HCT116 (cell line): ENCODE data around the gene AUTS2. TPM values are rescaled to one million over a fixed set of nuclear protein-coding genes. Genes with fewer than 3 reads are reported as not detected.

Experiments used
- ATAC-seq: fragments of 200-7000 bp; cut with Tn5 transposase; 2 replicates; pipeline ENCODE4 v1.9.1; 2020; ENCODE audit warnings: mild to moderate bottlenecking, moderate library complexity
- BruUV-seq: library from RNA; stranded (reverse); fragments of 400-500 nt; replicated peaks from 2 replicates; lab custom pipeline; 2021; lab: Mats Ljungman, UMichigan
- CTCF ChIA-PET: fragments of 300-600 bp; sonication (Branson Sonifier 250); formaldehyde crosslinking; loops from one replicate; lab custom pipeline; 2021; ENCODE audit warnings: antibody characterized with exemption; lab: Charles Lee
- POLR2A ChIA-PET: fragments of 300-600, 350-600 bp; sonication (Branson Sonifier 250); formaldehyde crosslinking; loops from one replicate; lab custom pipeline; 2021; ENCODE audit warnings: antibody characterized with exemption; lab: Charles Lee
- RAD21 ChIA-PET, 2 experiments: fragments of 300-600 bp; sonication (Branson Sonifier 250); formaldehyde crosslinking; loops; one replicate each; lab custom pipeline; 2023; ENCODE audit warnings: low total read pairs in 2 of 2; ENCODE audit not compliant: uncharacterized antibody in 2 of 2, unreplicated experiment in 2 of 2, low non-redundant PET in 1 of 2; lab: Charles Lee
- DNase-seq: peaks from one replicate; pipeline ENCODE4 v3.0.0-alpha.2; 2010; ENCODE audit warnings: low read depth, low spot score
- H2AFZ ChIP-seq: fragments of 200-600 bp; shearing (Covaris generic), sonication (generic); 2 replicates; pipeline ENCODE4 v1.6.1; 2017; ENCODE audit warnings: low read depth, mixed run types, mixed read lengths, antibody characterized with exemption, low read length; ENCODE audit not compliant: poor library complexity, severe bottlenecking
- H3K27ac ChIP-seq: 2 replicates; pipeline ENCODE4 v1.5.1; 2012; ENCODE audit warnings: low read depth, low read length
- H3K27me3 ChIP-seq: fragments of 200-600 bp; sonication (generic); 2 replicates; pipeline ENCODE4 v1.6.1; 2016; ENCODE audit warnings: mixed run types, low read length, mixed read lengths; ENCODE audit not compliant: insufficient read depth
- H3K36me3 ChIP-seq, 2 experiments: fragments of 200-500 bp in 1 of 2; fragments of 200-600 bp in 1 of 2; sonication (Bioruptor generic) in 1 of 2; sonication (generic) in 1 of 2; 2 replicates each; pipeline versions ENCODE4 v1.5.1 to v1.6.1; 2014 to 2016; ENCODE audit warnings: low read length in 2 of 2, inconsistent platforms in 1 of 2, mixed read lengths in 1 of 2, mixed run types in 1 of 2; ENCODE audit not compliant: insufficient read depth in 2 of 2, control insufficient read depth in 1 of 2
- H3K4me1 ChIP-seq, 2 experiments: fragments of 200-600 bp in 1 of 2; sonication (generic) in 1 of 2; 2 replicates each; pipeline versions ENCODE4 v1.5.1 to v1.6.1; 2012 to 2017; ENCODE audit warnings: low read length in 2 of 2, inconsistent platforms in 1 of 2, mild to moderate bottlenecking in 1 of 2, mixed read lengths in 1 of 2, mixed run types in 1 of 2, moderate library complexity in 1 of 2; ENCODE audit not compliant: insufficient read depth in 2 of 2, control insufficient read depth in 1 of 2
- H3K4me2 ChIP-seq: fragments of 200-600 bp; sonication (generic); 2 replicates; pipeline ENCODE4 v1.6.1; 2017; ENCODE audit warnings: mixed run types, low read length, mixed read lengths
- H3K4me3 ChIP-seq, 2 experiments: fragments of 200-600 bp in 1 of 2; sonication (generic) in 1 of 2; replicated peaks in 1 of 2; 2 replicates each; pipeline ENCODE4 v1.5.1; 2011 to 2016; ENCODE audit warnings: low read length in 2 of 2, control low read depth in 1 of 2, low read depth in 1 of 2, mild to moderate bottlenecking in 1 of 2, mixed read lengths in 1 of 2, mixed run types in 1 of 2
- H3K79me2 ChIP-seq: fragments of 200-600 bp; sonication (generic); 2 replicates; pipeline ENCODE4 v1.6.1; 2017; ENCODE audit warnings: mild to moderate bottlenecking, mixed run types, low read length, moderate library complexity, mixed read lengths; ENCODE audit not compliant: insufficient read depth
- H3K9ac ChIP-seq: fragments of 200-600 bp; sonication (generic); 2 replicates; pipeline ENCODE4 v1.6.1; 2016; ENCODE audit warnings: low read length, mixed read lengths
- H3K9me2 ChIP-seq: fragments of 200-600 bp; sonication (generic), shearing (Covaris generic); 2 replicates; pipeline ENCODE4 v1.6.1; 2017; ENCODE audit warnings: mixed run types, mild to moderate bottlenecking, moderate library complexity; ENCODE audit not compliant: insufficient read depth
- H3K9me3 ChIP-seq, 2 experiments: fragments of 200-500 bp in 1 of 2; fragments of 200-600 bp in 1 of 2; sonication (Bioruptor generic) in 1 of 2; sonication (generic) in 1 of 2; 2 replicates each; pipeline ENCODE4 v1.6.1; 2014 to 2017; ENCODE audit warnings: low read length in 2 of 2, mixed read lengths in 2 of 2, inconsistent platforms in 1 of 2, low read depth in 1 of 2, mild to moderate bottlenecking in 1 of 2, mixed run types in 1 of 2, moderate library complexity in 1 of 2; ENCODE audit not compliant: control insufficient read depth in 1 of 2, insufficient read depth in 1 of 2
- H4K20me1 ChIP-seq: fragments of 200-600 bp; sonication (generic), shearing (Covaris generic); 2 replicates; pipeline ENCODE4 v1.6.1; 2017; ENCODE audit warnings: mixed run types, mild to moderate bottlenecking, moderate library complexity; ENCODE audit not compliant: insufficient read depth
- EZH2 ChIP-seq: fragments of 200-600 bp; sonication (generic); IDR thresholded peaks from 2 replicates; pipeline ENCODE4 v1.6.1; 2017; ENCODE audit warnings: antibody characterized with exemption, mixed run types
- REST ChIP-seq: IDR thresholded peaks from 2 replicates; pipeline ENCODE4 v1.6.1; 2012; ENCODE audit warnings: low read depth
- SIN3A ChIP-seq: IDR thresholded peaks from 2 replicates; pipeline ENCODE4 v1.6.1; 2012; ENCODE audit warnings: low read depth
- ZBTB33 ChIP-seq: IDR thresholded peaks from 2 replicates; pipeline ENCODE4 v1.6.1; 2011; ENCODE audit warnings: mild to moderate bottlenecking, low read length, moderate library complexity; ENCODE audit not compliant: insufficient replicate concordance; ENCODE audit errors: extremely low read depth
- intact Hi-C: fragments of 100-400 bp; cut with micrococcal nuclease; formaldehyde crosslinking; loops from 2 replicates; pipeline ENCODE4 v1.10.0; 2022
- total RNA-seq: library from RNA; stranded (reverse); gene quantifications from one replicate; pipeline ENCODE4 v1.2.1, GENCODE V29; 2021; ENCODE audit not compliant: unreplicated experiment
- TF ChIP-seq, protein P1 (sequence below), 3 experiments: fragments of 200-600 bp in 1 of 3; sonication (generic) in 1 of 3; IDR thresholded peaks in 2 of 3; conservative IDR thresholded peaks in 1 of 3; 2 replicates each; pipeline ENCODE4 v1.5.1; 2012 to 2017; ENCODE audit warnings: low read depth in 2 of 3, low read length in 2 of 3, antibody characterized with exemption in 1 of 3, borderline replicate concordance in 1 of 3, control low read depth in 1 of 3, mild to moderate bottlenecking in 1 of 3, mixed read lengths in 1 of 3, mixed run types in 1 of 3, moderate library complexity in 1 of 3; ENCODE audit not compliant: insufficient read depth in 1 of 3

AUTS2 gene
- total RNA-seq, 1 experiment from 2014 or later, result 0.93 TPM

DNA sequence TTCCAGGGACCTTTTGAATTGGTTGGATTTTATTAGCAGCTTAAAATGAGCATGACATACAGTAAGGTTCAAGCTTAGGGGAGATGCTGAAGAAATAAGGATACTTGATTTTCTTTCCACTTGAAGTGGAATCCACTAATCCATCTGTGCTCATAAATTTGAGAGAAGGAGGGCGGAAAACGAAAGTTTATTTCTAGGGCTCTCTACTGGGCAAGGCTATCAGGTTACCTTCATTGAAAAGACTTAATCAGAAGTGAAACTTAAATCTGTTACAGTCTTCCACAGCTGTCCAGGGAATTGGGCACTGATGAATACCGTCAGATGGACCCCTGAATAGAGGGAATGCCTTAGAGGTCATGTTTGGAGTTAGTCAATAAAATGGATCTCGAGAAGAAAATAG, 21.8 kb downstream of the AUTS2 start:
- intact Hi-C loops, result no loop called here
- no peaks in the 10 kb centered on the region for H3K4me1 ChIP-seq
- TF ChIP-seq, protein P1, sequence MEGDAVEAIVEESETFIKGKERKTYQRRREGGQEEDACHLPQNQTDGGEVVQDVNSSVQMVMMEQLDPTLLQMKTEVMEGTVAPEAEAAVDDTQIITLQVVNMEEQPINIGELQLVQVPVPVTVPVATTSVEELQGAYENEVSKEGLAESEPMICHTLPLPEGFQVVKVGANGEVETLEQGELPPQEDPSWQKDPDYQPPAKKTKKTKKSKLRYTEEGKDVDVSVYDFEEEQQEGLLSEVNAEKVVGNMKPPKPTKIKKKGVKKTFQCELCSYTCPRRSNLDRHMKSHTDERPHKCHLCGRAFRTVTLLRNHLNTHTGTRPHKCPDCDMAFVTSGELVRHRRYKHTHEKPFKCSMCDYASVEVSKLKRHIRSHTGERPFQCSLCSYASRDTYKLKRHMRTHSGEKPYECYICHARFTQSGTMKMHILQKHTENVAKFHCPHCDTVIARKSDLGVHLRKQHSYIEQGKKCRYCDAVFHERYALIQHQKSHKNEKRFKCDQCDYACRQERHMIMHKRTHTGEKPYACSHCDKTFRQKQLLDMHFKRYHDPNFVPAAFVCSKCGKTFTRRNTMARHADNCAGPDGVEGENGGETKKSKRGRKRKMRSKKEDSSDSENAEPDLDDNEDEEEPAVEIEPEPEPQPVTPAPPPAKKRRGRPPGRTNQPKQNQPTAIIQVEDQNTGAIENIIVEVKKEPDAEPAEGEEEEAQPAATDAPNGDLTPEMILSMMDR (IDR thresholded peaks at IDR 0.05 in 2 of 3, conservative IDR thresholded peaks at IDR 0.05 in 1 of 3; ENCODE audit: borderline replicate concordance in 1 of 3, insufficient read depth in 1 of 3, low read depth in 2 of 3, low read length in 2 of 3), result no peak
- TF ChIP-seq ZBTB33 (no peak), REST (no peak), SIN3A (no peak), EZH2 (no peak)
- H4K20me1 ChIP-seq, result no peaks in the 10 kb centered on the region
- RAD21 ChIA-PET, result no interaction called here
- peaks cover 3 to 18% of the 10 kb centered on the region in 2 experiments; a peak in 2 of 4 replicates for H3K9me3 ChIP-seq
- ATAC-seq, result no peak
- CTCF ChIA-PET, result no interaction called here
- no TSS peak for BruUV-seq
- H3K36me3 ChIP-seq, result no peaks in the 10 kb centered on the region
- no peak overlapping the region for H3K4me3 ChIP-seq
- DNase-seq, result no peak
- POLR2A ChIA-PET, result no interaction called here
- H3K9me2 ChIP-seq, result no peaks in the 10 kb centered on the region
- no peak overlapping the region for H3K27ac ChIP-seq
- no peak overlapping the region for H3K9ac ChIP-seq
- H3K4me2 ChIP-seq, result no peak overlapping the region
- no peak overlapping the region for H2AFZ ChIP-seq
- no peaks in the 10 kb centered on the region for H3K79me2 ChIP-seq
- no peaks in the 10 kb centered on the region for H3K27me3 ChIP-seq
